Measurements from ENCODE around the gene PTOV1. TPM values are rescaled to one million over a fixed set of nuclear protein-coding genes. Genes with fewer than 3 reads are reported as not detected.
A peak's percentile ranks its signal among the peaks of the same experiment; 100 is the strongest.

PTOV1 gene
- total and polyA plus RNA-seq, 10 of the 15 experiments (the other 5 are each of a cell fraction or from before 2014, with no cell fraction given), result 3.2 to 83.5 (median 22.3) TPM

DNA sequence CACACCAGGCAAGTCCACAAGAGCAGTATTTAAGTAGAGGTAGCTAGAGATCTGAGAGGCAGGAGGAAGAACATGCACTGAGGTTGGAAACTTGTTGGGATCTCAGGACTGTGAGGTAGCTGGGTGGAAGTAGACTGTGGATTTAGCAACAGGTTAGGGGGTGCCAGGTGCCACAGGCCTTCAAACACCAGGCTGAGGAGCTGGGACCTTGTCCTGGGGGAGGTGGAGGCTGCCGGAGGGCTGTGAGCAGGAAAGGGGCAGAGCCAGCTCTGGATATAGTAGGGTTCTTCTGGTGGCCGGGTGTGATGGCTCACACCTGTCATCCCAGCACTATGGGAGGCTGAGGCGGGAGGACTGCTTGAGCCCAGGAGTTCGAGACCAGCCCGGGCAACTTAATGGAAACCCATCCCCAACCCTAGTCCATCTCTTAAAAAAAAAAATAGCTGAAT is 41.0 kb upstream of the PTOV1 start:
- no peak overlapping the region for H3K27ac ChIP-seq (ENCODE audit: control insufficient read depth, insufficient read depth)
- SMC1A ChIA-PET (ENCODE audit: uncharacterized antibody, unreplicated experiment), result interaction anchor here (0.8 to 2.0 kb wide), 2 partner anchors 41 to 96 kb away, joined by 3 to 4 read pairs; partner anchors contain the start of gene PTOV1
- H3K27me3 ChIP-seq (replicated peaks in 1 of 2; ENCODE audit: control insufficient read depth in 2 of 2, insufficient read depth in 2 of 2, low read length in 1 of 2), result no peaks in the 10 kb centered on the region
- FAIRE-seq, result no peak
- H3K79me2 ChIP-seq (ENCODE audit: control insufficient read depth, insufficient read depth, low read length), result no peaks in the 10 kb centered on the region
- POLR2A ChIA-PET, result interaction anchor here (0.6 to 1.4 kb wide), 4 partner anchors 43 to 146 kb away, joined by 3 to 5 read pairs (median 4); partner anchors contain the start of gene AP2A1
- no peak overlapping the region for H3K4me3 ChIP-seq
- no TSS peak for BruUV-seq (replicated peaks)
- in situ Hi-C loops (cut with MboI) (no loop called here), intact Hi-C loops (cut with micrococcal nuclease; ENCODE audit: unreplicated experiment) (loop anchor here (5.0 kb wide), 1 partner anchor 43 kb away; the partner anchor contains the start of gene AP2A1)
- TF ChIP-seq EGR1 (IDR thresholded peaks at IDR 0.05; ENCODE audit: borderline replicate concordance in 1 of 2, low read depth in 2 of 2, low read length in 2 of 2), result no peak
- TF ChIP-seq, protein P1, sequence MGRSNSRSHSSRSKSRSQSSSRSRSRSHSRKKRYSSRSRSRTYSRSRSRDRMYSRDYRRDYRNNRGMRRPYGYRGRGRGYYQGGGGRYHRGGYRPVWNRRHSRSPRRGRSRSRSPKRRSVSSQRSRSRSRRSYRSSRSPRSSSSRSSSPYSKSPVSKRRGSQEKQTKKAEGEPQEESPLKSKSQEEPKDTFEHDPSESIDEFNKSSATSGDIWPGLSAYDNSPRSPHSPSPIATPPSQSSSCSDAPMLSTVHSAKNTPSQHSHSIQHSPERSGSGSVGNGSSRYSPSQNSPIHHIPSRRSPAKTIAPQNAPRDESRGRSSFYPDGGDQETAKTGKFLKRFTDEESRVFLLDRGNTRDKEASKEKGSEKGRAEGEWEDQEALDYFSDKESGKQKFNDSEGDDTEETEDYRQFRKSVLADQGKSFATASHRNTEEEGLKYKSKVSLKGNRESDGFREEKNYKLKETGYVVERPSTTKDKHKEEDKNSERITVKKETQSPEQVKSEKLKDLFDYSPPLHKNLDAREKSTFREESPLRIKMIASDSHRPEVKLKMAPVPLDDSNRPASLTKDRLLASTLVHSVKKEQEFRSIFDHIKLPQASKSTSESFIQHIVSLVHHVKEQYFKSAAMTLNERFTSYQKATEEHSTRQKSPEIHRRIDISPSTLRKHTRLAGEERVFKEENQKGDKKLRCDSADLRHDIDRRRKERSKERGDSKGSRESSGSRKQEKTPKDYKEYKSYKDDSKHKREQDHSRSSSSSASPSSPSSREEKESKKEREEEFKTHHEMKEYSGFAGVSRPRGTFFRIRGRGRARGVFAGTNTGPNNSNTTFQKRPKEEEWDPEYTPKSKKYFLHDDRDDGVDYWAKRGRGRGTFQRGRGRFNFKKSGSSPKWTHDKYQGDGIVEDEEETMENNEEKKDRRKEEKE (IDR thresholded peaks at IDR 0.05), result no peak
- no peak for TF ChIP-seq ZNF207 (IDR thresholded peaks at IDR 0.05; ENCODE audit: borderline replicate concordance)
- no peak for TF ChIP-seq SMAD1 (IDR thresholded peaks at IDR 0.05; ENCODE audit: low read depth, partially characterized antibody)
- no peak for TF ChIP-seq NFYB (IDR thresholded peaks at IDR 0.05; ENCODE audit: insufficient read depth, low read depth, low read length)
- TF ChIP-seq, protein P2, sequence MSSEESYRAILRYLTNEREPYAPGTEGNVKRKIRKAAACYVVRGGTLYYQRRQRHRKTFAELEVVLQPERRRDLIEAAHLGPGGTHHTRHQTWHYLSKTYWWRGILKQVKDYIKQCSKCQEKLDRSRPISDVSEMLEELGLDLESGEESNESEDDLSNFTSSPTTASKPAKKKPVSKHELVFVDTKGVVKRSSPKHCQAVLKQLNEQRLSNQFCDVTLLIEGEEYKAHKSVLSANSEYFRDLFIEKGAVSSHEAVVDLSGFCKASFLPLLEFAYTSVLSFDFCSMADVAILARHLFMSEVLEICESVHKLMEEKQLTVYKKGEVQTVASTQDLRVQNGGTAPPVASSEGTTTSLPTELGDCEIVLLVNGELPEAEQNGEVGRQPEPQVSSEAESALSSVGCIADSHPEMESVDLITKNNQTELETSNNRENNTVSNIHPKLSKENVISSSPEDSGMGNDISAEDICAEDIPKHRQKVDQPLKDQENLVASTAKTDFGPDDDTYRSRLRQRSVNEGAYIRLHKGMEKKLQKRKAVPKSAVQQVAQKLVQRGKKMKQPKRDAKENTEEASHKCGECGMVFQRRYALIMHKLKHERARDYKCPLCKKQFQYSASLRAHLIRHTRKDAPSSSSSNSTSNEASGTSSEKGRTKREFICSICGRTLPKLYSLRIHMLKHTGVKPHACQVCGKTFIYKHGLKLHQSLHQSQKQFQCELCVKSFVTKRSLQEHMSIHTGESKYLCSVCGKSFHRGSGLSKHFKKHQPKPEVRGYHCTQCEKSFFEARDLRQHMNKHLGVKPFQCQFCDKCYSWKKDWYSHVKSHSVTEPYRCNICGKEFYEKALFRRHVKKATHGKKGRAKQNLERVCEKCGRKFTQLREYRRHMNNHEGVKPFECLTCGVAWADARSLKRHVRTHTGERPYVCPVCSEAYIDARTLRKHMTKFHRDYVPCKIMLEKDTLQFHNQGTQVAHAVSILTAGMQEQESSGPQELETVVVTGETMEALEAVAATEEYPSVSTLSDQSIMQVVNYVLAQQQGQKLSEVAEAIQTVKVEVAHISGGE (CRISPR knock-in tag; IDR thresholded peaks at IDR 0.05), result no peak
- TF ChIP-seq GATAD2B (conservative IDR thresholded peaks at IDR 0.05; ENCODE audit: low read depth), result no peak
- TF ChIP-seq MTA2 (IDR thresholded peaks at IDR 0.05; ENCODE audit: low read depth), result no peak
- TF ChIP-seq, protein P3, sequence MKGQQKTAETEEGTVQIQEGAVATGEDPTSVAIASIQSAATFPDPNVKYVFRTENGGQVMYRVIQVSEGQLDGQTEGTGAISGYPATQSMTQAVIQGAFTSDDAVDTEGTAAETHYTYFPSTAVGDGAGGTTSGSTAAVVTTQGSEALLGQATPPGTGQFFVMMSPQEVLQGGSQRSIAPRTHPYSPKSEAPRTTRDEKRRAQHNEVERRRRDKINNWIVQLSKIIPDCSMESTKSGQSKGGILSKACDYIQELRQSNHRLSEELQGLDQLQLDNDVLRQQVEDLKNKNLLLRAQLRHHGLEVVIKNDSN (IDR thresholded peaks at IDR 0.05; ENCODE audit: borderline replicate concordance, extremely low read length, insufficient read depth, low read depth, low read length), result no peak
- TF ChIP-seq ETV6 (conservative IDR thresholded peaks at IDR 0.05 in 1 of 2, IDR thresholded peaks at IDR 0.05 in 1 of 2; ENCODE audit: borderline replicate concordance in 1 of 2, low read depth in 1 of 2), result no peak
- no peak for TF ChIP-seq CBFB (IDR thresholded peaks at IDR 0.05; ENCODE audit: low read depth)
- no peak for TF ChIP-seq BACH1 (IDR thresholded peaks at IDR 0.05; ENCODE audit: borderline replicate concordance)
- TF ChIP-seq EZH2 (IDR thresholded peaks at IDR 0.05; ENCODE audit: borderline replicate concordance, control insufficient read depth, low read depth, low read length), result no peak
- no peak for TF ChIP-seq ZNF217 (IDR thresholded peaks at IDR 0.05)
- TF ChIP-seq NR2F1 (conservative IDR thresholded peaks at IDR 0.05), result no peak
- no peak for TF ChIP-seq CBX5 (IDR thresholded peaks at IDR 0.05; ENCODE audit: low read depth)
- no peak for TF ChIP-seq IRF4 (IDR thresholded peaks at IDR 0.05; ENCODE audit: low read depth, low read length)
- H3K9me3 ChIP-seq (replicated peaks; ENCODE audit: control insufficient read depth, insufficient read depth, low read length), result no peaks in the 10 kb centered on the region
- peaks cover 7% of the 10 kb centered on the region; the same call in 1 of the 2 replicates for H3K4me1 ChIP-seq (ENCODE audit: control insufficient read depth, insufficient read depth, low read length)
- WGBS (ENCODE audit: insufficient coverage, insufficient replicate concordance, low lambda C conversion rate, missing lambda C conversion rate), result 88% methylated on average over 5 of the region's 5 CpGs
- RAD21 ChIA-PET (ENCODE audit: unreplicated experiment), result interaction anchor here (1.3 to 1.4 kb wide), 3 partner anchors 39 to 92 kb away, joined by 3 to 4 read pairs (median 3); no protein-coding TSS in a partner anchor
- H4K20me1 ChIP-seq (ENCODE audit: control insufficient read depth, insufficient read depth), result no peaks in the 10 kb centered on the region
- ATAC-seq, result no peak
- peak overlapping the region; percentile 87; the same call in 1 of the 2 replicates for H3K4me2 ChIP-seq (ENCODE audit: control insufficient read depth, insufficient read depth)
- peak overlapping the region; percentile 67; the same call in 1 of the 2 replicates for H2AFZ ChIP-seq (ENCODE audit: control insufficient read depth, low read depth, low read length)
- no peak overlapping the region for H3K9ac ChIP-seq (ENCODE audit: control insufficient read depth, insufficient read depth, low read length)
- CTCF ChIA-PET, result interaction anchor here (0.7 to 1.8 kb wide), 4 partner anchors 26 to 129 kb away, joined by 3 to 5 read pairs (median 4); no protein-coding TSS in a partner anchor
- DNase-seq (ENCODE audit: low read depth, low spot score), result no peak
- H3K36me3 ChIP-seq (ENCODE audit: control insufficient read depth in 2 of 2, insufficient read depth in 2 of 2, low read length in 1 of 2), result peaks cover 0 to 1% of the 10 kb centered on the region in 2 experiments; a peak in 3 of 4 replicates

All from GM12878 (cell line).